HG02571 (cell line): ENCODE data around the gene PDHB.

Experiments used
- ATAC-seq: cut with Tn5 transposase; IDR thresholded peaks from one replicate; pipeline ENCODE4 v1.9.1; 2021; ENCODE audit warnings: mild to moderate bottlenecking, moderate library complexity; ENCODE audit not compliant: unreplicated experiment

The PDHB gene

DNA sequence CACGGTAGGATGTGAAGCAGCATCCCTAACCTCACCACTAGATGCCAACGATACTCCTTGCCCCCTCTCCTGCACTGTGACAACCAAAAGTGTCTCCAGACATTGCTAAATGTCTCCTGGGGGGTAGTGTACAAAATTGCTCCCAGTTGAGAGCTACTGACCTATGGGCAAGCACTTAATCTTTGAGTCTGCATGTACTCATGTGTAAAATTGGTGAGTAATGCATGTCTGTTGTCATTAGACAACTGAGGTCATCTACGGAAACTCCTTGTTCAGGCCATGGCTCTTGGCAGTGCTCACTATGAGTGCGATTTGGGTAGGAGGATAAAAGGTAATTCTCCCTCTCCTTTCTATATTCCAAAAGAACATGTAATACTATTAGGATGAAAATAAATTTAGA lies 29.2 kb downstream of the PDHB start:
- no peak for ATAC-seq

DNA sequence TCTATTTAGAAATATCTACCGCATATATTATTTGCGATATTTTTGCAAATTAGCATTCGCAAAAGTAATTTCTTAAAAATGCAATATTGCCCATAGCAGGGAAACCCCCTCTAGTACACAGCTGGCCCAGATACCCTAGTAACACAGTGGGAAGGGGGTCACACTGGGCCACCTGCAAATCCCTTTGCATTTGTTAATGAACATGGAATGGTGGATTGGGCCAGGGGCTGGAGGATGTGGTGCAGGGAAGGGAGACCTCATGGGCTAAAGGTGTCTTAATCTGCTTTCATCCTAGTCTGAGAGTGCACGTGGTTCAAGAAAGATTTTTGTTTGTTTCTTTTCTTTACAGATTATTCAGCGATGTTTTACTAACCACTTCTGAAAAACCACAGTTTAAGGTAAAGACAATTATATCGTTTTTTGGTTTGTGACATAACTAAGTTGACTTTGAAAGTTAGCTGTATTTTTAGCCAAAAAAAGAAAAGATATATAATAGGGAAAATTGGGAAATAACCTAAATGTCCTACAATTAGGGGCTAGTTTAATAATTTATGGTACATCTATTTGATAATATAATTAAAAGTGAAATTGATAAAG lies 30.0 kb downstream of the PDHB start:
- ATAC-seq, result no peak

DNA sequence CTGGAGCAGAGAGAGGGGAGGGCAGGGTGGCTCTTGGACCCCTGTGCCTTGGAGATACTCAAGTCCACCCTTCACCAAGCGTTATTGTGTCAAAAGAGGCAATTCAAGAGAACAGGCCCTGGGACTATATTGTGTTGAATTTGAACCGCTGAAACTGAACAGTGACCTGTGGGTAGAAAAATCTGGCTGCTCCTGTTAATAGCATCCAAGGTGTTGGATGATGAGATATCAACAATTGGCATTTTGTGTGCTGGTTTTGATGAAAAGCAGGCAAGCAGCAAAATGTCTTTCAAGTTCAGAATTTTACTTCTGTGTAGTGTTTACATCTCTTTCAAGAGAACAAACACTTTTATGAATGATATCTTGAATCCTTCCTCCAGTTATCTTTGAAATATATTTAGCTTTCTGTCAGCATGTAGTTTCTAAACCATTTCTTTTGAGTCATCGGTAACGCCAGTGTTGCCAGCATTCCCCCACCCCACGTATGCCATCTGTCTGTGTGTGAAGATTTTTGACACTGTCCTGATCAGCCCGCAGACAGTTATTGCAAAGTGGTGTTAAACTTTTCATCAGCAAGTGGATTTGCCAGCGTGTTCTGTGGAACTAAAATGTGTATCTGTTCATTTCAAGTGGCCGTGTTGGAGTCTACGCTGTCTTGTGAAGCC lies 34.8 kb downstream of the PDHB start:
- ATAC-seq, result no peak

DNA sequence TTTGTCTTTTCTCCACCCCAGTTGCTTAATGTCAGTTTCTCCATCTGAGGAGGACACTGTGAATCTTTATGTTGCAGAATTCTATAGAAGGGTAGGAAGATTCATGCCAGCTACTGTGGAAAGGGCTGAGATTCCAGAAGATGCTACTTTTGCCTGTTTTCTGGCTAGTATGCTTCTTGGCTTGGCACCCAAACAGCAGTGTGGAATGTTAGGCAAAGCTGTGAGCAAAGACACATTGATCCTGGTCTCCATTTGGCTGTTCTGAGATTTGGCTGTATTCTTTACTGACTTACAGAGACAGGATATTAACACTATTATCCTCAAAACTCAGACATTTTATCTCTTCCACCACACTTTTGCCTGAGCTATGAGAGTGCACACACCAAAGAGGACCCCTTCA lies 39.3 kb downstream of the PDHB start:
- ATAC-seq, result no peak

DNA sequence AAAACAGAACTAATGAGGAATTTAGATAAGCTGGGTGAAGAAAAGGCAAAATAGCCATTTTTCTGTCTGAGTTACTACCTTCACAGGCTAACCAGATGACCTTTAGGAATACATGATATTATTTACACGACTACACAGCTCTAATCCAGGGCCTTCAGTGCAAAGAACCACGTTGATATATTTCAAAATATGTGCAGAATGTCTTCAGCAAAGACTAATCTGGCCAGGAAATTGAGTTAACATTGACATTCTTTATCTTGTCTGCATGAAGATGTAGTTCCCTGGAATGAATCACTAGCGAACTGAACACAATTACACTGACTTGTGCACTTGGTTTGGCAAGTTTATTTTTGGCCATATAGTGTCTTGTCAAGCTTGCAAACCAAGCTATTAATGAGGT lies 41.5 kb downstream of the PDHB start:
- ATAC-seq, result no peak

DNA sequence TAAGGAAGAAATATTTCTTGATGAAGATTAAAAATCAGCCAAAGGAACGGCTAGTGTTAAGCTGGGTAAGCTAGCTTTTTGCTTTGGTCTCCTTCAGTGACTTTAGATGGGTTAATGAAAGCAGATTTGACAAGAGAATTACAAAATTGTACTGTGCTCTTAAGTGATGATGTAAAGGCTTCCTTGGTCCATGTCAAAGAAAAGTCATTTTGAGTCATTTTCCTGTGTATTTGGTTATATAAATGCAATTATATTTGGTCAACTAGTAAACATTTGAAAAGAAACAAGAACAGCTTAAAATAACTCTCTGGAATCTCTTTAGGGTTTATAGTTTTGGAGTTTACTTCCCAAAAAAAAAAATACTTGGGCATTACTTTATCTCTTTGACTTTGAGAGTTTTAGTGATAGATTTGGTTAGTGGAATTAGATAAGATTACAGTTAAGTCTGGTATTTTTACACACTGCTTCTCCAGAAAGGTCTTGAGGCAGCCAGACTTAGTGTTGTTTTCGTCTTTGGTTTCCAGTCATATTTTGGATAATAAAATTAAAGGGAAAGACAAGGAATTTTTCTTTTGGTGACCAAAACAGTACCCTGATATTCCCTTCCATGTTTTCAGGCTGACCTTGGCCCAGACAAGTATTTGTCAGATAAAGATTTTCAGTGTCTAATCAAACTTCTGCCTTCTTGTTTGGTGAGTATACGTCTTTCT lies 42.3 kb downstream of the PDHB start:
- no peak for ATAC-seq

DNA sequence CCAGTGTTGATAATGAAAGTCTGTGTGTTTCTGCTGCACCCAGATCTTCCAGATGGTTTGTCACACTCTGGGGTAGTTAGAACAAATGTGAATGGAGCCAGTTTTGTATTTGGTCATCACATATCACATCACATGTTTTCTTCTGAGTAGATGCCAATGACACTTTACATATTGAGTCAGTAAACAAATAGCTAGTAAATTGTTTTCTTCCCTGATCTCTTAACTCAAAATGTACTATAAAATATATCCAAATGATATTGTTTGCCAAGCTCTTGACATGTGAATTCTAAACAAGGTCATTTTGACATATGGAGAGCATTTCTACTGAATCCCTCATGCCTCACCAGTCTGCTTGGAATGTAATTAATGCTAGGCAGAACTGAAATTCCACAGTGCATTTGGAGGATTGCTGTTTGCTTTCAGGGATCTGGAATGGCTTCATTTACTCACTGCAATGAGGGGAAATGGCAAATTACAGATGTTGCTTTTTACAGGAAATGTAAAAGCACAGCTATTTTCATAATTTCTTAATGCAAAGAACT lies 45.0 kb downstream of the PDHB start:
- ATAC-seq, result no peak

DNA sequence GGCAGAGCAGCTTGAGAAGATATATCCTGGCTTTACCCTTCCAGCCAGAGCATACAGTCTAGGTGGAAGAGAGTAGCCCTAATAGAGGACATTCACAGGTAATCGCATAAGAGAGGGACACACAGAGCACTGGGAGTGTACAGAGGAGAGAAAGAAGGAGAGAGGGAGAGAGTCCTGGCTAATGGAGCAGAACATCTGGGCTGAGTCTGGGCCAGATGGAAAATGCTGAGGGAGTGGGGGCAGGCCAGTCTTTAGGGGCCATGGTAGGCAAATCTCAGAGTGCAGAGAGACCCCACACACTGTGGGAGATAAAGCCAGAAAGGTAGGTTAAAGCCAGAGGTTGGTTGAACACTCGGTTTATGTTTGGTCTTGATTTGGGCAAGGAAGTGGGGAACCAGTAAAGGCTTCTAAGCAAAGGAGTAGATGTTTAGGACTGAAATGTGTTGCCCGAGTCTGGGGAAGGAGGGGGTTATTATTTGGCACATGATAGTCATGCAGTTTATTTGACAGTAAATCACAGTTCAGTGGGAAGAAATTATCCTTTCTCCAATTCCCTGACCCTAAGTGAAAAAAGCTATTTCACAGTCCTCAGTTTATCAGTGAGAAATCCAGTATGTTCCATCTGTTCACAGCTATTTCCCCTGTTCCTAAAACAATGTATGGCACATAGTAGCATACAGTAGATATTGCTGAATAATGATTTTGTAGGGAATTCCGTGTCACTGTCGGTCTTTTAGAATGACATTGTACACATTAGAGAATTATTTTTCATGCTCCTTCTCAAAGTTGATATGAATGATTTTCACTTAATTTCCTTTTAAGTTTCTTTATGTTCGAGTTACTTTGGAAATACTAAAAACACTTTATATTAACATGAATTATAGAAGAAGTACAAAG lies 45.7 kb downstream of the PDHB start:
- no peak for ATAC-seq

DNA sequence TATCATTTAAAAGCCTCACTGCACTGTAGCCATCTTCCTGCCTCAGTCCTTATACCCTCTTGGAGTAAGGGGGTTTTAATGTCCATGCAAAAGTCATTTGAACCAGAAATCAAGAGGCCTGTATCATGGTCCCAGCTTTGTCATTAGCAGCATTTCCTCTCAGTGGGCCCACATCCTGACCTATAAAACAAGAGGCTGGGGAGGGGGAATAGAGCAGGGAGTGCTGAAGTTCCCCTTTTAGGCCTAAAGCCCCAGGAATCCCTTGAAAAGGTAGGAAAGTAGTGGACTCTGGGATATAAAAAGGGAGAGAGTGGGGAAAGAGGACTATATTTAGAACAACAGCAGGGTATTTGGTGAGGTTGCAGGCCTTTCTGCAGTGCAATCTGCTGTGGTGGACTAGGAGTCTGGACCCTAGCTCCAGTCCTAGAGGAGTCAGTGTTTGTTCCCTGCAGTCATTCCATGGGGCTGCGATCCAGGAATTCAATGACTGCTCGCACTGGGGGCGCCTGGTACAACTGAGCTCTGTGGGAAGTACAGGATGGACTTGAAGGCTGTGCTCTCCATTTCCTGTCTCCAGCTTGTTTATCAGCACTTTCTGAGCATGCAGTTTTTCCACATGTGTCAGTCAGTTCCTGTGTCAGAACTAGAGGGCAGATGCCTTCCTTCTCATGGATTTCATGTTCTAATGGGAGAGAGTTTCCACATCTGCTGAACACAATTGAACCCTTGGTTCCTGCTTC lies 46.8 kb downstream of the PDHB start:
- no peak for ATAC-seq

DNA sequence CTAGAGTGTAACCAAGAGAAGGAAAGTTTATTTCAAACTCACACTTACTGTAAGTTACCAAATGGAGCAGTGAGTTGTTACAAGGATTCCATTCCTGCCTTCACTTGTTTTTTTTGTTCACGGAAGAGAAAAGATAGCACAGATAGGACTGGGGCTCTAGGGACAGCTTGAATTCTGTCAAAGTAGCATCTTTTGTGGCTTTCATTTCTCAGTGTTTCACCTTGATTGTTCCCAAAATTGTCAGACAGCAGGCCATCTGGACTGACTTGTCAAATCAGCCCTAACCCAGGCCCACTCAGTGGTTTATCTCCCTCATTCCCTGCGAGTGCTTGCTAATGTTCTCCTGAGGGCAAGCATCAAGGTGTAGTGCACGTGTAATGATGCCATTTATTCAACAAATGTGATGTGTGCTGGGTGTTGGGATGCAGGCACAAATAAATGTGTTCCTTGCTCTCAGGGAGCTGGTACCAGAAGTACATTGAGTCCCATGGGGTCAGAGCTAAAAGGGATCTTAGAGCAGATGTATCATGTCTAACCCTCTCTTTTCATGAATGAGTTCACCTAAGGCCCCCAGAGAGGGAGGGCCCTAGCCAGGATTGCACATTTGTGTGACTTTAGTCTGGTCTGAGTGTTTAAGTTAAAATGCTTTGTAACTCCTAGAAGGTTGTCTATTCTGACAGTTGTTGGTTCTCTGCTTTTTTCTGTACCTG lies 49.1 kb downstream of the PDHB start:
- no peak for ATAC-seq

DNA sequence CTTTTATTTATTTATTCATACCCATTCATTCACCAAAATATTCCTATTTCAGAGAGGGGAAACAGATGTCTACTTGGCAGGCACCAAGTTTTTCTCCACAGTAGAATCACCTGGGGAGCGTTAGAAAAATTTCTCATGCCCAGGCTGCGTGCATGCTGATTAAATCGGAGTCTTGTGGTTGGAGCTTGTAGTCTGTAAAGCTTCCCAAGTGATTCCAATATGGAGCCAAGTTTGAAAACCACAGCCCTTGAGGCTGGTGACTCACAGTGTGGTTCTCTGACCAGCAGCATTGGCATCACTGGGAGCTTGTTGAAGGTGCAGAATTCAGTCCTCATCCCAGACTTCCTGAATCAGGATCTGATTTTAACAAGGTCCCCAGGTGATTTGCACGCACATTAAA lies 49.7 kb downstream of the PDHB start:
- no peak for ATAC-seq

DNA sequence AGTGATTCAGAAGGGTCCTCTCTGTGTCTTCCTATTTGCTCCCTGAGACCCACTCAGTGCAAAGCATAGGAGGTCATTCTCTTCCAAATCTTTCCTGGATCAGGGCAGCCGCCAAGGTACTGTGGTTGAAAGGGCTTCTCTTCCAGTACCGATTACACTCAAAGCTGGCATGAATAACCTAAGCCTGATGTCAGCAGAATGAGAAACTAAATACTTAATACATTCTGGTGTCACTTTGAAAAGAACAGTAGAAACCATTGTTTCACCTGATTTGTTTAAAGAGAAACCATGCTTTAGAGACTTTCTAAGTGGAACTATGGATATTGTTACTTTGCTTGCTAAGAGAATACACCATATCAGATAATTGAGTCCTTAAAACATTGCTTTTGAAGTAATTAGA lies 50.2 kb downstream of the PDHB start:
- ATAC-seq, result no peak

DNA sequence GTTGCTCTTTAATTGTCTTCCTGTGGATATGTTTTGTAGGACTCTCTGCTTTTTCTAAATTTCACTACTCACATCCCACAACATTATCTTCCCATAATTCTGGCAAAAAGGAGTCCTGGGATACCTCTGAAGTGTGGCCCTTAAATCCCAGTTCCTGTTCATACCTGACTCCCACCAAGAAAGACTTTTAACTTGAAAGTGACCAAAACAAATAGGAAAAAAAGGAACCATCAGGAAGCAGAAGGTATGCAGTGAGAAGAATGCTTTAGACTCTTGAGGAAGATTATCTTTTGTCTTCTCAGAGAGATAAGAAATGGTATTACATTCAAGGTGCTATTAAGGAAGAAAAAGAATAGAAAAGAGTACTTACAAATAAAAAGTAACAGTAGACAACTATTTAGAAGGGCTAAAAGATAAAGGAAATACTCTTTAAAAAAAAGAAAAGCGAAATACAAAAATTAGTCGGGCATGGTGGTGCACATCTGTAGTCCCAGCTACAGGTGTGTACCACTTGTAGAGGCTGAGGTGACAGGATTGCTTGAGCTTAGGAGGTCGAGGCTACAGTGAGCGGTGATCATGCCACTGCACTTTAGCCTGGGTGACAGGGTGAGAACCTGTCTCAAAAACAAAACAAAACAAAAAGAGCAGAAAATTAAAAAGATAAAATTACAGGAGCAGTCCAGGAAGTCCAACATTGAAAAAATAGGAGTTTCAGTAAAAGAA lies 54.1 kb downstream of the PDHB start:
- ATAC-seq, result no peak

DNA sequence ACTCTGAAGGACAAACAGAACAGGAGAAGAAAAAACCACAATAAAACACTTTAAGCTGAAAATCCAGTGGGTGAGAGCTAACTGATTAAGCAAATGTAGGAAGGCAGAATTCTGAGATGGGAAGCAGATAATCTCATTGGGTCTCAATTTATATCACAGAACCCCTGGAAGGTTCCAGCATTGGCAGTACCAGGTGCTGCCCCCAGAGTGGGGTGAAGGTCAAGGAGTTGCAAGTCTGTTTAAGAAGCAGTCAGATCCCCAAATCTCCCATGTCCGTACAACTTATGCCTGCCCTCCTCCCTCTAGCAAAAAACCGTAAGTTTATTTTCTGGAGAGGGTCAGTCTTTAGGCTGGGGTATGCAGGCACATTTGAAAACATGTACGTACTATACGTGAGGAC lies 55.9 kb downstream of the PDHB start:
- no peak for ATAC-seq
